DOHH2 (cell line): ENCODE measurements around the gene SNX9.

Experiments used
- EZH2phosphoT487 ChIP-seq: fragments of 200-600 bp; sonication (generic); IDR thresholded peaks from 2 replicates; pipeline ENCODE4 v1.6.1; 2017; ENCODE audit warnings: borderline replicate concordance, mild to moderate bottlenecking, antibody characterized with exemption, low read length, moderate library complexity, mixed read lengths
- TF ChIP-seq, protein P1 (sequence below): fragments of 200-600 bp; sonication (generic); IDR thresholded peaks from one replicate; pipeline ENCODE4 v1.5.1; 2014; ENCODE audit warnings: antibody characterized with exemption, mild to moderate bottlenecking, low read depth, low read length; ENCODE audit not compliant: poor library complexity, severe bottlenecking

DNA sequence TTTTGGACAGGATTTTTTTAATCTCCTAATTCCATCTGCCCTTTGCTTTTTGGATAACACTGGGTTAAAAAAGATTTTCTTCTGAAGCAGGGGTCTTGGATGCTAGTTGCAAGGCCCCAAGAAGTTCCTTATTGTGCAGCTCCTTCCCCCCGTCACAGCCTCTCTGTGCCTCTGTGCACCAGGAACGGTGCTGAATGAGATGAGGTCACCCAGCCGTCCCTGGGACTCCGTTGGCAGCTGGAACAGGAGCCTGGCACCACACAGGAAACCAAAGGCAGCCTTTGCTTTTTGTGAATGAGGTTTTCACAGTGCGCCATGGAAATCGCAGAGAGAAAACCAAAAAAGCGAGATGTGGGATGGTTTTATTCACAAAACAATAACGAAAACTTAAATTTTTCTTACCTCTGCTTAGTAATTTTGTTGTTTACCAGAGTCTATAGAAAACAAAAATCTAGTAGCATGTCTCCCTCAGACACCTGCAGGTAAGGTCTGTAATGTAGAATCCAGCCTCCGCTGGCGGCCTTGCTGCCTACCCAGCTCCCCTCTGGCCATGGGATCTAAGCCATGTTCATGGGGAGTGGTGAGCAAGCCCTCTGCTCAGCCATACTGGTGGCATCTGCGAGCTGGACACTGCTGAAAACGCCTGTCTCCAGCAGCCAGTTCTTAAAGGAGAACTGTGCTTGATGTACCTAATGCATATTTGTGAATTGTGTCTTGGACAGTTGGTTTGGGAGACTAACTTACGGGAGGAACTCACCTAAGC lies 118.2 kb downstream of the SNX9 start:
- TF ChIP-seq, protein P1, sequence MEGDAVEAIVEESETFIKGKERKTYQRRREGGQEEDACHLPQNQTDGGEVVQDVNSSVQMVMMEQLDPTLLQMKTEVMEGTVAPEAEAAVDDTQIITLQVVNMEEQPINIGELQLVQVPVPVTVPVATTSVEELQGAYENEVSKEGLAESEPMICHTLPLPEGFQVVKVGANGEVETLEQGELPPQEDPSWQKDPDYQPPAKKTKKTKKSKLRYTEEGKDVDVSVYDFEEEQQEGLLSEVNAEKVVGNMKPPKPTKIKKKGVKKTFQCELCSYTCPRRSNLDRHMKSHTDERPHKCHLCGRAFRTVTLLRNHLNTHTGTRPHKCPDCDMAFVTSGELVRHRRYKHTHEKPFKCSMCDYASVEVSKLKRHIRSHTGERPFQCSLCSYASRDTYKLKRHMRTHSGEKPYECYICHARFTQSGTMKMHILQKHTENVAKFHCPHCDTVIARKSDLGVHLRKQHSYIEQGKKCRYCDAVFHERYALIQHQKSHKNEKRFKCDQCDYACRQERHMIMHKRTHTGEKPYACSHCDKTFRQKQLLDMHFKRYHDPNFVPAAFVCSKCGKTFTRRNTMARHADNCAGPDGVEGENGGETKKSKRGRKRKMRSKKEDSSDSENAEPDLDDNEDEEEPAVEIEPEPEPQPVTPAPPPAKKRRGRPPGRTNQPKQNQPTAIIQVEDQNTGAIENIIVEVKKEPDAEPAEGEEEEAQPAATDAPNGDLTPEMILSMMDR, result no peak
- no peak for TF ChIP-seq EZH2phosphoT487
